ENCODE results near the gene CCDC102B.
A peak's percentile ranks its signal among the peaks of the same experiment; 100 is the strongest.

The CCDC102B gene

DNA sequence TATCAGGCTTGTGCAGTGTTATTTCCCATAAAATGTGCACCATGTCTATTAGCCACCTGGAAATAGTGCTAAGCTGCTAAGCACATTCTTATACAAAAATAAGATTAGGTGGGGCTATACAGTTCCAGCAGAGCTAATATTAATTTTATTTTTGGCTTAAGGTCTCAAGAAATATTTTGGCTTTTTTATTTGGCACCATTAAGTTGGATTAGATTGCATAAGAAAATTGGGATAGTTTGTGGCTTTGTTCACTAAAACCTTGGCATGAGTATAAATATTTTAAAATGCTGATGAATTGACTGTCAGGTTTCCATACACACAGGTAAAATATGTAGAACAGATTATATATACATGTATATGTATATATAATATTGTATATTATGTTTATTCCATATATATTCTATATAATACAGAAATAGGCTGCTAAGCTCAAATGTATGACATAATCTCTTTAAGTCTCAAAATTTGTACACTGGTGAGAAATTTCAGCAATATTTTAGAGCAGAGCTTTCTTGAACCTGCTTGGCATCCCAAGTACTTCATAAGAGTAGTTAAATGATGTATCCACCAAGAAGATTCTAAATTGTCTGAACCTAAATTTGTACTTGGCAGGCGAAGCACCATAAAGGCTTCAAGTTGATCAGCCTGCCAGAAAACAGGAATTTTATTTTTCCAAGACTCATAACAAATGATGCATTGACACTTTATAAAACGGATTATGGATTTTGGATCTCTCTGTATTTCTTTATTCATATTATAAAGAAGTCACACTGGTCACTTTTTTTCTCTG lies 32.6 kb downstream of the CCDC102B start:
- H4K8ac ChIP-seq (ENCODE audit: low read depth, low read length) = no peak overlapping the region
- H2BK5ac ChIP-seq (ENCODE audit: low read length) = no peak overlapping the region
- H3K27me3 ChIP-seq (ENCODE audit: insufficient read depth, low read length, poor library complexity) = no peaks in the 10 kb centered on the region
- WGBS (ENCODE audit: extremely low coverage, insufficient coverage, low lambda C conversion rate) = no CpG with 5 or more reads among the region's 2 CpGs
- H2BK15ac ChIP-seq (replicated peaks; ENCODE audit: low read depth) = no peak overlapping the region
- no peak overlapping the region for H3K56ac ChIP-seq (ENCODE audit: low read length)
- H4K5ac ChIP-seq (ENCODE audit: low read length) = no peak overlapping the region
- H3K4me3 ChIP-seq (ENCODE audit: low read length) = no peak overlapping the region
- no peaks in the 10 kb centered on the region for H3K36me3 ChIP-seq (ENCODE audit: control insufficient read depth, insufficient read depth, low read length)
- no peak overlapping the region for H3K4me2 ChIP-seq (ENCODE audit: low read length)
- no peak overlapping the region for H3K4ac ChIP-seq (ENCODE audit: low read depth, low read length)
- H3K79me1 ChIP-seq (ENCODE audit: low read length) = no peaks in the 10 kb centered on the region
- H3K79me2 ChIP-seq (ENCODE audit: control insufficient read depth, insufficient read depth, low read length) = no peaks in the 10 kb centered on the region
- H2BK120ac ChIP-seq (ENCODE audit: low read depth, low read length) = no peak overlapping the region
- DNase-seq = no peak
- no peak overlapping the region for H3K9ac ChIP-seq (ENCODE audit: low read length)
- no peak overlapping the region for H2AK5ac ChIP-seq (ENCODE audit: low read length)
- H3K4me1 ChIP-seq (ENCODE audit: control insufficient read depth, low read depth, low read length) = no peaks in the 10 kb centered on the region
- H3K18ac ChIP-seq (ENCODE audit: low read length) = no peak overlapping the region
- no peak overlapping the region for H3K23ac ChIP-seq (ENCODE audit: low read length)
- no peak overlapping the region for H3K27ac ChIP-seq (ENCODE audit: low read depth, low read length)

DNA sequence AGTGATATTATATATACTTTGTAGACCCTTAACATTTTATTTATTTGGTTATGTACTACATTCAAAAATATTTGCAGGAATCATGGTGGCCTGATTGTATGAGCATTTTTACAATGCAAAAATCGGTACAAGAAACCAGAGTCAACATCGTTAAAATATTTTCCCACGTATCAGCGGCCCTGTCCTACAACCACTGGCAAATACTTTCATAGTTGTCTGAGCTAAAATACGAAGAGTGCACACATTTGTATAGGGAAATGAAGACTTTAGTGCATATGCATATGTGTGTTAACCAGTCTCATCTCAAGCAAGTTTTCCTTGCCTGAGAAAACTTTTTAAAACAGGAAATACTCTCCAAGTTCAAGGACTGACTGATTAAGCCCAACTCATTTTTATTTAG lies 35.9 kb downstream of the CCDC102B start:
- Histone ChIP-seq H3K79me1 (ENCODE audit: low read length) (no peaks in the 10 kb centered on the region), H3K27ac (ENCODE audit: low read depth, low read length) (no peak overlapping the region), H3K79me2 (ENCODE audit: control insufficient read depth, insufficient read depth, low read length) (no peaks in the 10 kb centered on the region), H2AK5ac (ENCODE audit: low read length) (no peak overlapping the region), H3K4me1 (ENCODE audit: control insufficient read depth, low read depth, low read length) (no peaks in the 10 kb centered on the region), H3K36me3 (ENCODE audit: control insufficient read depth, insufficient read depth, low read length) (no peaks in the 10 kb centered on the region), H4K8ac (ENCODE audit: low read depth, low read length) (no peak overlapping the region), H2BK15ac (replicated peaks; ENCODE audit: low read depth) (no peak overlapping the region), H3K23ac (ENCODE audit: low read length) (no peak overlapping the region), H3K18ac (ENCODE audit: low read length) (no peak overlapping the region), H2BK120ac (ENCODE audit: low read depth, low read length) (no peak overlapping the region), H4K5ac (ENCODE audit: low read length) (no peak overlapping the region), H3K9ac (ENCODE audit: low read length) (no peak overlapping the region), H3K4me3 (ENCODE audit: low read length) (no peak overlapping the region), H3K27me3 (ENCODE audit: insufficient read depth, low read length, poor library complexity) (no peaks in the 10 kb centered on the region), H3K4ac (ENCODE audit: low read depth, low read length) (no peak overlapping the region), H3K4me2 (ENCODE audit: low read length) (no peak overlapping the region), H2BK5ac (ENCODE audit: low read length) (no peak overlapping the region), H3K56ac (ENCODE audit: low read length) (no peak overlapping the region)
- WGBS (ENCODE audit: extremely low coverage, insufficient coverage, low lambda C conversion rate) = no CpG with 5 or more reads among the region's 5 CpGs
- DNase-seq = no peak

DNA sequence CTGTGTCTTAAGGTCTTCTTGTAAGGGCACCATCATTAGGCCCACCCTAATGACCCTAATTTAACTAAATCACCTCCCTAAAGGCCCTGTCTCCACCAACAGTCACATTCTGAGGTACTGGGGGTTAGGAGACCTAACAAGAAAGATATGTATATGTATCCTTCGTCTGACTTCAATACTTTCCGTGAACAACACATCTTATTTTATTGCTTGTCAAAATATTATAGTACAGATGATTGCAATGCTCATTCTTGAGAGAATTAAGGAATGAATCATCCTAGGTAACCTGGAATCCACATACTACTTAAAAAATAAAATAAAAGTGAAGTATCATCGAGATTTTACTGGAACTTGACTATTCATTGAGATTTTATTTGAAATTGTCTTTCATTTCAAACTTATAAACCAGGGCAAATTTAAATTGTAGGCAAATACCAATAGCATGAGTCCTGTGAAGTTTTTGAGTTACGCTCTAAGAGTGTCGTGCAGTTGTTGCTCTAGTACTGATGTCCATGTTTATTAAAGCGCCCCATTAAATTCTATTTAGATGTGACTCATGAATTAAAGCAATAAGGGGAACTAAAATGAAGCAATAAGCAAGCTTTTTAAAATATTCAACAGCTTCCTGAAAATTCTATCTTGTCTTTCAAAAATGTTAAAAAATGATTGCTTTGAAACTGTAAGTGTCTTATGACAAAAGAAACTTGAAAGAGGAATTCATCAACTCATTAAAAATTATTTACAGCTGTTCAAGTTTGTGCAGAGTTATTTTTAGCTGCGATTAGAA lies 40.0 kb downstream of the CCDC102B start:
- no peak overlapping the region for H4K5ac ChIP-seq (ENCODE audit: low read length)
- H2BK5ac ChIP-seq (ENCODE audit: low read length) = no peak overlapping the region
- no peak overlapping the region for H2BK120ac ChIP-seq (ENCODE audit: low read depth, low read length)
- H3K27ac ChIP-seq (ENCODE audit: low read depth, low read length) = no peak overlapping the region
- H4K8ac ChIP-seq (ENCODE audit: low read depth, low read length) = no peak overlapping the region
- H3K18ac ChIP-seq (ENCODE audit: low read length) = no peak overlapping the region
- no peaks in the 10 kb centered on the region for H3K79me2 ChIP-seq (ENCODE audit: control insufficient read depth, insufficient read depth, low read length)
- no peak for DNase-seq
- no peak overlapping the region for H3K56ac ChIP-seq (ENCODE audit: low read length)
- 80% methylated on average over 1 of the region's 7 CpGs for WGBS (ENCODE audit: extremely low coverage, insufficient coverage, low lambda C conversion rate)
- H2BK15ac ChIP-seq (replicated peaks; ENCODE audit: low read depth) = no peak overlapping the region
- no peak overlapping the region for H3K9ac ChIP-seq (ENCODE audit: low read length)
- no peak overlapping the region for H3K4ac ChIP-seq (ENCODE audit: low read depth, low read length)
- H2AK5ac ChIP-seq (ENCODE audit: low read length) = no peak overlapping the region
- no peak overlapping the region for H3K23ac ChIP-seq (ENCODE audit: low read length)
- H3K4me1 ChIP-seq (ENCODE audit: control insufficient read depth, low read depth, low read length) = no peaks in the 10 kb centered on the region
- H3K27me3 ChIP-seq (ENCODE audit: insufficient read depth, low read length, poor library complexity) = no peaks in the 10 kb centered on the region
- no peaks in the 10 kb centered on the region for H3K36me3 ChIP-seq (ENCODE audit: control insufficient read depth, insufficient read depth, low read length)
- H3K79me1 ChIP-seq (ENCODE audit: low read length) = no peaks in the 10 kb centered on the region
- no peak overlapping the region for H3K4me3 ChIP-seq (ENCODE audit: low read length)
- H3K4me2 ChIP-seq (ENCODE audit: low read length) = no peak overlapping the region

GRCh38 chr18:68839701-68840100 lies 41.8 kb downstream of the CCDC102B start:
- no peak overlapping the region for H3K27ac ChIP-seq (ENCODE audit: low read depth, low read length)
- H4K8ac ChIP-seq (ENCODE audit: low read depth, low read length) = peak overlapping the region; percentile 28
- no peak overlapping the region for H3K56ac ChIP-seq (ENCODE audit: low read length)
- H3K79me2 ChIP-seq (ENCODE audit: control insufficient read depth, insufficient read depth, low read length) = no peaks in the 10 kb centered on the region
- no peak overlapping the region for H3K18ac ChIP-seq (ENCODE audit: low read length)
- H3K4me1 ChIP-seq (ENCODE audit: control insufficient read depth, low read depth, low read length) = no peaks in the 10 kb centered on the region
- H2BK5ac ChIP-seq (ENCODE audit: low read length) = no peak overlapping the region
- no peak overlapping the region for H3K9ac ChIP-seq (ENCODE audit: low read length)
- no peak overlapping the region for H3K23ac ChIP-seq (ENCODE audit: low read length)
- no peaks in the 10 kb centered on the region for H3K27me3 ChIP-seq (ENCODE audit: insufficient read depth, low read length, poor library complexity)
- H2BK15ac ChIP-seq (replicated peaks; ENCODE audit: low read depth) = no peak overlapping the region
- no peak overlapping the region for H3K4me2 ChIP-seq (ENCODE audit: low read length)
- no peak for DNase-seq
- H3K79me1 ChIP-seq (ENCODE audit: low read length) = no peaks in the 10 kb centered on the region
- H2AK5ac ChIP-seq (ENCODE audit: low read length) = no peak overlapping the region
- WGBS (ENCODE audit: extremely low coverage, insufficient coverage, low lambda C conversion rate) = no CpG with 5 or more reads among the region's 4 CpGs
- no peak overlapping the region for H2BK120ac ChIP-seq (ENCODE audit: low read depth, low read length)
- no peak overlapping the region for H3K4me3 ChIP-seq (ENCODE audit: low read length)
- no peak overlapping the region for H4K5ac ChIP-seq (ENCODE audit: low read length)
- H3K36me3 ChIP-seq (ENCODE audit: control insufficient read depth, insufficient read depth, low read length) = no peaks in the 10 kb centered on the region
- H3K4ac ChIP-seq (ENCODE audit: low read depth, low read length) = no peak overlapping the region

GRCh38 chr18:68840554-68841263 lies 42.8 kb downstream of the CCDC102B start:
- no CpG with 5 or more reads among the region's 7 CpGs for WGBS (ENCODE audit: extremely low coverage, insufficient coverage, low lambda C conversion rate)
- Histone ChIP-seq H3K56ac (ENCODE audit: low read length) (no peak overlapping the region), H3K36me3 (ENCODE audit: control insufficient read depth, insufficient read depth, low read length) (no peaks in the 10 kb centered on the region), H3K4ac (ENCODE audit: low read depth, low read length) (no peak overlapping the region), H3K18ac (ENCODE audit: low read length) (no peak overlapping the region), H3K4me2 (ENCODE audit: low read length) (no peak overlapping the region), H3K27me3 (ENCODE audit: insufficient read depth, low read length, poor library complexity) (no peaks in the 10 kb centered on the region), H2BK120ac (ENCODE audit: low read depth, low read length) (no peak overlapping the region), H3K27ac (ENCODE audit: low read depth, low read length) (no peak overlapping the region), H3K79me2 (ENCODE audit: control insufficient read depth, insufficient read depth, low read length) (no peaks in the 10 kb centered on the region), H3K9ac (ENCODE audit: low read length) (no peak overlapping the region), H3K4me1 (ENCODE audit: control insufficient read depth, low read depth, low read length) (no peaks in the 10 kb centered on the region), H3K79me1 (ENCODE audit: low read length) (no peaks in the 10 kb centered on the region), H3K23ac (ENCODE audit: low read length) (no peak overlapping the region), H3K4me3 (ENCODE audit: low read length) (no peak overlapping the region), H2BK5ac (ENCODE audit: low read length) (no peak overlapping the region), H4K5ac (ENCODE audit: low read length) (no peak overlapping the region), H2BK15ac (replicated peaks; ENCODE audit: low read depth) (no peak overlapping the region), H4K8ac (ENCODE audit: low read depth, low read length) (no peak overlapping the region), H2AK5ac (ENCODE audit: low read length) (no peak overlapping the region)
- DNase-seq = peak; percentile 77

Measured in mesendoderm (in vitro differentiated cells).